Measurements from ENCODE around the gene ADAMTS8.

Gene ADAMTS8

GRCh38 chr11:130381317-130381716 is 47.1 kb downstream of the ADAMTS8 start:
- Histone ChIP-seq H3K36me3 (no peaks in the 10 kb centered on the region), H3K27me3 (no peaks in the 10 kb centered on the region), H3K4me1 (no peaks in the 10 kb centered on the region), H3K9me3 (no peaks in the 10 kb centered on the region), H3K4me3 (no peak overlapping the region), H3K27ac (no peak overlapping the region)
- no peak for TF ChIP-seq CTCF (IDR thresholded peaks at IDR 0.05)
- no peak for DNase-seq
- intact Hi-C loops (cut with DNase I; ENCODE audit: low total_unique reads), result loop anchor here (10.0 kb wide), 1 partner anchor 167 kb away; no protein-coding TSS in a partner anchor

- no peaks in the 10 kb centered on the region for H3K27me3 ChIP-seq
- no peak overlapping the region for H3K27ac ChIP-seq
- H3K36me3 ChIP-seq, result no peaks in the 10 kb centered on the region
- intact Hi-C loops (cut with DNase I; ENCODE audit: low total_unique reads), result loop anchor here (10.0 kb wide), 1 partner anchor 166 kb away; no protein-coding TSS in a partner anchor
- H3K4me3 ChIP-seq, result no peak overlapping the region
- no peak for DNase-seq
- no peaks in the 10 kb centered on the region for H3K4me1 ChIP-seq
- no peaks in the 10 kb centered on the region for H3K9me3 ChIP-seq
- no peak for TF ChIP-seq CTCF (IDR thresholded peaks at IDR 0.05)
These were observed 47.6 kb downstream of the ADAMTS8 start for GRCh38 chr11:130380778-130381177.

GRCh38 chr11:130379276-130379675 is 49.1 kb downstream of the ADAMTS8 start:
- TF ChIP-seq CTCF (IDR thresholded peaks at IDR 0.05), result no peak
- no peak overlapping the region for H3K4me3 ChIP-seq
- H3K36me3 ChIP-seq, result no peaks in the 10 kb centered on the region
- H3K4me1 ChIP-seq, result no peaks in the 10 kb centered on the region
- H3K27ac ChIP-seq, result no peak overlapping the region
- no peaks in the 10 kb centered on the region for H3K9me3 ChIP-seq
- no peaks in the 10 kb centered on the region for H3K27me3 ChIP-seq
- intact Hi-C loops (cut with DNase I; ENCODE audit: low total_unique reads), result no loop called here
- no peak for DNase-seq

- H3K4me3 ChIP-seq, result no peak overlapping the region
- intact Hi-C loops (cut with DNase I; ENCODE audit: low total_unique reads), result no loop called here
- no peak for DNase-seq
- H3K9me3 ChIP-seq, result no peaks in the 10 kb centered on the region
- H3K4me1 ChIP-seq, result no peaks in the 10 kb centered on the region
- H3K27me3 ChIP-seq, result no peaks in the 10 kb centered on the region
- no peak overlapping the region for H3K27ac ChIP-seq
- no peaks in the 10 kb centered on the region for H3K36me3 ChIP-seq
- no peak for TF ChIP-seq CTCF (IDR thresholded peaks at IDR 0.05)
These were observed 57.4 kb downstream of the ADAMTS8 start for GRCh38 chr11:130370845-130371590.

- no peak for TF ChIP-seq CTCF (IDR thresholded peaks at IDR 0.05)
- intact Hi-C loops (cut with DNase I; ENCODE audit: low total_unique reads), result no loop called here
These were observed 58.7 kb downstream of the ADAMTS8 start for GRCh38 chr11:130369713-130370112.

More at GRCh38 chr11:130369713-130370112, 58.7 kb downstream of the ADAMTS8 start:
- H3K4me3 ChIP-seq, result no peak overlapping the region
- H3K27ac ChIP-seq, result no peak overlapping the region
- H3K27me3 ChIP-seq, result no peaks in the 10 kb centered on the region
- no peaks in the 10 kb centered on the region for H3K9me3 ChIP-seq
- DNase-seq, result no peak
- no peaks in the 10 kb centered on the region for H3K36me3 ChIP-seq
- no peaks in the 10 kb centered on the region for H3K4me1 ChIP-seq
